ENCODE results near the gene MCAT. TPM values are rescaled to one million over a fixed set of nuclear protein-coding genes. Genes with fewer than 3 reads are reported as not detected.

Gene MCAT
- total and polyA plus RNA-seq, 2 donors (not counting 1 experiment from before 2014, with no cell fraction given), result 8.4 to 10.1 TPM

DNA sequence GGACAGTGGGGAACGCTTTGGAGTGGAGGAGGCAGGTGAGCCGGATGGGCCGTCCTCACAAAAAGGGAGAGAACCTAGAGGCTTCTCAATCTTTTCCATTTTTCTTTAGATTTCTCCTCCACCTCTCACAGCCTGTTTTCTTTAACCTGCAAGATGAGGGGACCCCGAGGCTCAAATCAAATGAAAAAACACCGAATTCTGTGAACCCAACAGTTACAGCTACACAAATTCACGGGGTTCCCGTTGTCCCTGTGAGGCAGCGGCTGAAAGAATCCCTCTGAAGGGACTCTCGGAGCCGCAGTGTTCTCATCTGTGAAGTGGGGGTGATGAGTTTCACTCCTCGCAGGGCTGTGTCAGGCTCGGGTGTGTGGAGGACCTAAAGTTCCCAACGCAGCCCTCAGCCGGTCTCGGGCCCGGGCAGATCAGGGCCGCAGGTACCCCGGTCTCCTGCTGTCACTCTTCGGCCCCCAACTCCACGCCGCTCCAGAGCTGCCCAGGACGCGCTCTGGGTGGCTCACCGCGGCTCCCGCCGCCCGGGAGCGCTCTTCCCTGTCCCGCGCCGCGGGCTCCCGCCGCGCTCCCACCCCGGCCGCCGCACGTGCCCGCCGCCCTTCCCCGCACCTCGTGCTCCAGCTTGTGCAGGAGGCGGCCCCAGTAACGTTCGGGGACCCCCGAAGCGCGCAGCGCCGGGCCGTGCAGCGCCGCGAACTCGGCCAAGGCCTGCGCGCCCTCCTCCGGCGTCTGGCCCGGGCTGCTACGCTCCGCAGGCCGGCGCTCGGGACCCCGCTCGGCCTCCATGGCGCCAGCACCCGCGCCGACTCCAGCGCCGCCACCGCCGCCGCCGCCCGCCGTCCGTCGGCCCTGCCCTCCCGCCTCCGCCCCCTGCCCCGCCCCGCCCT lies 43.3 kb upstream of the MCAT start, which contains the start of gene TTLL12:
Gene TTLL12, minus strand, starts transcription at position 863 of the 899 bp plus-strand sequence. Its CDS starts 65 bp downstream, at position 798.
- ATAC-seq (ENCODE audit: low read depth) (peak; percentile 59), DNase-seq (peak; percentile 85)
- Histone ChIP-seq H3K9me3 (ENCODE audit: control extremely low read depth in 1 of 3, control insufficient read depth in 2 of 3, insufficient read depth in 1 of 3, low read length in 2 of 3) (peaks cover 1 to 9% (median 3%) of the 10 kb centered on the region in 3 donors), H3K9ac (ENCODE audit: low read length) (peak within 1 kb of the TSS; percentile 75), H3K4me2 (replicated peaks; ENCODE audit: low read depth, low read length, poor library complexity, severe bottlenecking) (peak within 1 kb of the TSS; percentile 86), H3K4me1 (ENCODE audit: control insufficient read depth in 2 of 2, insufficient read depth in 2 of 2, low read length in 2 of 2) (peaks cover 14 to 19% of the 10 kb centered on the region in 2 donors), H3K27me3 (replicated peaks in 1 of 4; ENCODE audit: control extremely low read depth in 1 of 4, control insufficient read depth in 3 of 4, insufficient read depth in 4 of 4, low read length in 3 of 4) (peaks cover 0 to 11% (median 0%) of the 10 kb centered on the region in 4 experiments), H4K20me1 (ENCODE audit: control insufficient read depth, insufficient read depth, low read length, poor library complexity, severe bottlenecking) (peaks cover 12% of the 10 kb centered on the region), H3K4me3 (ENCODE audit: control extremely low read depth in 1 of 5, extremely low read depth in 1 of 5, insufficient read depth in 1 of 5, low read depth in 2 of 5, low read length in 4 of 5) (peak within 1 kb of the TSS; percentile 58 to 71 (median 61)), H3K79me2 (ENCODE audit: control insufficient read depth, insufficient read depth, low read length) (peaks cover 26% of the 10 kb centered on the region), H3K36me3 (replicated peaks in 1 of 2; ENCODE audit: control extremely low read depth in 1 of 2, control insufficient read depth in 1 of 2, extremely low read depth in 1 of 2, insufficient read depth in 2 of 2, low read length in 1 of 2) (peaks cover 0 to 4% of the 10 kb centered on the region in 2 experiments), H2AFZ (ENCODE audit: insufficient read depth, low read depth, low read length, poor library complexity, severe bottlenecking) (peak within 1 kb of the TSS; percentile 88), H3K27ac (ENCODE audit: low read length in 2 of 2) (peak within 1 kb of the TSS; percentile 95 to 98)
- WGBS (ENCODE audit: insufficient coverage), result under 1% methylated on average over 57 of the region's 87 CpGs
- peaks cover 3% of the 10 kb centered on the region for H3K27me3 Mint-ChIP-seq
- intact Hi-C loops (cut with micrococcal nuclease), result loop anchor here (1.0 to 5.0 kb wide), 3 partner anchors 34 to 771 kb away; partner anchors contain the start of gene SAMM50
- H3K4me1 Mint-ChIP-seq, result peaks cover 18% of the 10 kb centered on the region
- peaks cover 2% of the 10 kb centered on the region for H3K9me3 Mint-ChIP-seq (ENCODE audit: insufficient read depth)
- peak within 1 kb of the TSS; percentile 96 for H3K27ac Mint-ChIP-seq
- ChIA-PET POLR2A (interaction anchor here (0.6 to 1.5 kb wide), 6 partner anchors 35 to 791 kb away, joined by 3 to 4 read pairs (median 3); partner anchors contain the start of genes MCAT and TSPO), CTCF (interaction anchor here (1.2 kb wide), 2 partner anchors 17 to 38 kb away, joined by 3 to 4 read pairs; no protein-coding TSS in a partner anchor)
- TF ChIP-seq, protein P1, sequence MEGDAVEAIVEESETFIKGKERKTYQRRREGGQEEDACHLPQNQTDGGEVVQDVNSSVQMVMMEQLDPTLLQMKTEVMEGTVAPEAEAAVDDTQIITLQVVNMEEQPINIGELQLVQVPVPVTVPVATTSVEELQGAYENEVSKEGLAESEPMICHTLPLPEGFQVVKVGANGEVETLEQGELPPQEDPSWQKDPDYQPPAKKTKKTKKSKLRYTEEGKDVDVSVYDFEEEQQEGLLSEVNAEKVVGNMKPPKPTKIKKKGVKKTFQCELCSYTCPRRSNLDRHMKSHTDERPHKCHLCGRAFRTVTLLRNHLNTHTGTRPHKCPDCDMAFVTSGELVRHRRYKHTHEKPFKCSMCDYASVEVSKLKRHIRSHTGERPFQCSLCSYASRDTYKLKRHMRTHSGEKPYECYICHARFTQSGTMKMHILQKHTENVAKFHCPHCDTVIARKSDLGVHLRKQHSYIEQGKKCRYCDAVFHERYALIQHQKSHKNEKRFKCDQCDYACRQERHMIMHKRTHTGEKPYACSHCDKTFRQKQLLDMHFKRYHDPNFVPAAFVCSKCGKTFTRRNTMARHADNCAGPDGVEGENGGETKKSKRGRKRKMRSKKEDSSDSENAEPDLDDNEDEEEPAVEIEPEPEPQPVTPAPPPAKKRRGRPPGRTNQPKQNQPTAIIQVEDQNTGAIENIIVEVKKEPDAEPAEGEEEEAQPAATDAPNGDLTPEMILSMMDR (IDR thresholded peaks at IDR 0.05), result no peak
- TF ChIP-seq EZH2 (IDR thresholded peaks at IDR 0.05; ENCODE audit: borderline replicate concordance, insufficient read depth, low read depth, low read length, poor library complexity, severe bottlenecking), result no peak
- peak within 1 kb of the TSS; percentile 88 for H3K4me3 Mint-ChIP-seq
